HuH-7.5 (cell line): ENCODE measurements around the gene LRMDA.

Experiments
- DNase-seq: peaks from one replicate; pipeline ENCODE4 v3.0.0; 2011; ENCODE audit warnings: low spot score

The LRMDA gene

GRCh38 chr10:75999001-75999400 is 567.6 kb downstream of the LRMDA start:
- DNase-seq, result no peak

GRCh38 chr10:75999515-76000209 is 568.2 kb downstream of the LRMDA start:
- DNase-seq, result no peak

DNA sequence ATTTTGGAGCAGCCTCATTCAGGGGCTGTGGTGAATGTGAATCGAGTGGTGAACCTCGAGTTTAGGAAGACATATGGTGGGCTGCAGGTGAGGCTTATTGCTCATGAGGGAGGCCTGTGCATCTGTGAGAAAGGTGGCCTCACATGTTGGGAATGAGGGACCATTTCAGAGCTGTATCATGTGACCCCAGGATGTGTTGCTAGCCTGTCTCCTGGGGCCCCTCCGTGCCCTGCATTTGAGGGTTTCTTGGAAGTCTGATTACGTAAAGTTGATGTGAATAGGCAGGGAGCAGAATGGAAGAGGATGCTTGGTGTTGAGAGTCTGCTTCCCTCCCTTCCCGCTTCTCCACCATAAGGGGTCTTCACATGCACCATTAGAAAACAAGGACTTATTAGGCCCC is 569.1 kb downstream of the LRMDA start:
- no peak for DNase-seq

GRCh38 chr10:76001019-76001418 is 569.6 kb downstream of the LRMDA start:
- DNase-seq, result no peak

- no peak for DNase-seq
Measured at GRCh38 chr10:76001461-76001860, 570.0 kb downstream of the LRMDA start.

DNA sequence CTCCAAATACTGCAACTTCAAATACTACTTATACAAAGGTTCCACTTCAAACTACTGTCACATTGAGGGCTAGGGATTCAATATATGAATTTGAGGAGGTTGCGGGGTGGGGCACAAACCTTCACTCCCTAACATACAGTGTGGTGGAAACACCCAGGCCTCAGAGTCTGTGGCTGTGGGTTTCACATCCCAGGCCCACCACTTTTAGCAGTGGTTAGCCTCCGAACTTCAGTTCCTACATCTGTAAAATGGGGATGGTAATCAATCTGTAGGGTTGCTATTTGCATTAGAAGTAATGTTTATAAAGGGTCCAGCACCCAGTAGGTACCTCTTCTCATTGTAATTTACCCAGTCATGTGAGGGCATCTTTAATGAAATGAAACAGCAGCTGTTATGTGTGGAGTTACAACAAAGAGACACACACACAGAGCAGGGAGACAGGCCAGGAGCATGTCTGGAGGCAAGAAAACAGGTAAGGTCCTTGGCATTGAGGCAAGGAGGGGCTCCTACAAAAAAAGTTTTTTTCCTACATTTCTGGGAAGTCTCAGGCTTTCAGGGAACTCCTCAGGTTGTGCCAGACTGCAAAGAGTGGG is 570.9 kb downstream of the LRMDA start:
- DNase-seq, result no peak

DNA sequence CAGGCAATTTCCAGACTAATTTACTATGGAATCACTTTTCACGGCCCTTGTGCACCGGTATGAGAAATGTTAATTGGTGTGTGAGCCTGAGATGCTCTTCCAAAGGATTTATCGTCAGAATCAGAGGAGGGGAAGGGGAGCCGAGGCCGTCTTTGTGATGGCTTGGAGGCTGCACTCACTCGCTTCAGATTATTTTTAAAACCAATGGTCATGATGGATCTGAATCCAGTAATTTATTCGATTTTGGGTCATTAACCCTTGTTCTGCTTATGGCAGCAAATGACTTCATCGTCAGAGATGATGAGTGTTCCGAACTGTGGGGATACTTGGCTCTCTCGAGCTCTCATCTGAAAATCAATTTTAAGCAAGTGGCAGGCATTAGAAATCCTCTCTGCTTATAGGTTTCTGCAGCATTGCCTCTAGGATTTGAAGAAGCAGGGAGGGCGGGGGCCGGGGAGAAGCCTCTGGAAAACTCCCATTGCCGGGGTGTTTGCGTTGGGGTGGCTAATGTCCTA is 576.3 kb downstream of the LRMDA start:
- DNase-seq, result no peak

DNA sequence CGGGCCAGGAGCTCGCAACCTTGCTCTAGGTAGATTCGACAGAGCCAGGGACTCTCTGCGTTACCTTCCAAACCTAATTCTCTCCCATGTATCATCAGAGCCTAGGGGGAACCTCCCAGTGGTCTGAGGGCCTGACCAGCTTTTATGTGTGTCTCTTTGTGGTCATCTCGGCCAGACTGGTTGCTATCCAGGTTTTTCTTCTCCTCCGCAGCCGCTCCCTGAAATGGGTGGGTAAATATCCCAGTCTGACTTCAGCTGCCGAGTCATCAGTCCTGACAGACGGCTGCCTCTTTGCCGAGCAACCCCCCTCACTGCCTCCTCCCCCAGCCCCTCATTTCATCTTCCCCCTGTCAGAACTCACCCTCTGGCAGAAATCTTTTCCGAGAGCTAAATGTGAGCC is 578.1 kb downstream of the LRMDA start:
- DNase-seq, result no peak

- no peak for DNase-seq
Measured at GRCh38 chr10:76010703-76011102, 579.3 kb downstream of the LRMDA start.

- DNase-seq, result no peak
Measured at GRCh38 chr10:76012716-76013327, 581.4 kb downstream of the LRMDA start.

GRCh38 chr10:76015245-76015644 is 583.8 kb downstream of the LRMDA start:
- no peak for DNase-seq

GRCh38 chr10:76017026-76017732 is 585.8 kb downstream of the LRMDA start:
- DNase-seq, result no peak

GRCh38 chr10:76017733-76018433 is 586.5 kb downstream of the LRMDA start:
- no peak for DNase-seq

DNA sequence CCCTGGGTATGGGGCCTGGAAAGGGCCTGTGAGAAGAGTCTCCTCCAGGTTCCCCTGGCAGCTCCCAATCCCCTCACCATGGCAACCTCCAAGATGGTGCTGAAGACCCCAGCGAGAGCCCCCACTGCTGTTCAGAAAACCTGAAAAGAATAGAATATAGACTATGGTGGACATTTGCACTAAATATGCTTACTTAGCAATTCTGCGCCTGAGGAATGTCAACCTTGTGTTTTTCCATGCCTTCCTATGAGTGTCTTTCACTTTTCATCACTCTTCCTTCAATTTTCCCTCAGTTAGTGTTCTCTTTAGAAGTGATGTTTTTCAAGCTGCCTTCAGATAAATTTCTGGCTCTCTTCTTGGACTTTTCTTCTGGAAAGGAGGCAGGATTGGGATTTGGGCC is 589.2 kb downstream of the LRMDA start:
- DNase-seq, result no peak

- no peak for DNase-seq
Measured at GRCh38 chr10:76021398-76021797, 590.0 kb downstream of the LRMDA start.

GRCh38 chr10:76022366-76022765 is 590.9 kb downstream of the LRMDA start:
- DNase-seq, result no peak

DNA sequence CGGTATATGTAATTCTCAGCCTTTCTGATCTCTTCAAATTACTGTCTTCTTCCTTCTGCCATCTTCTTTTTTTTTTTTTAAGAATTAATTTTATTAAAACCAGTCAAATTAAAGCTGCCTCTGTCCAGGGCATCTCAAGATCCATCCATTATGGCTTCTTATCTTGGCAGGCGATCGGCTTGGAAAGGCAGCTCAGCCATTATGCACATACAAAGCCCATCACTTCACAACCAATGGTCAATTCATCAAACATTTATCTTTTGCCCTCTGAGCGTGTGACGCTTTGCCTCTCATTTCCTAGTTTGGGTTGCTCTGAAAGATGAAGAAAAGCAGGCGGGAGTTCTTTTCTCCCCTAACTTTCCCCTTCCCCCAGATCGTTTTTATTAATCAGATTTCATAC is 591.6 kb downstream of the LRMDA start:
- DNase-seq, result no peak

DNA sequence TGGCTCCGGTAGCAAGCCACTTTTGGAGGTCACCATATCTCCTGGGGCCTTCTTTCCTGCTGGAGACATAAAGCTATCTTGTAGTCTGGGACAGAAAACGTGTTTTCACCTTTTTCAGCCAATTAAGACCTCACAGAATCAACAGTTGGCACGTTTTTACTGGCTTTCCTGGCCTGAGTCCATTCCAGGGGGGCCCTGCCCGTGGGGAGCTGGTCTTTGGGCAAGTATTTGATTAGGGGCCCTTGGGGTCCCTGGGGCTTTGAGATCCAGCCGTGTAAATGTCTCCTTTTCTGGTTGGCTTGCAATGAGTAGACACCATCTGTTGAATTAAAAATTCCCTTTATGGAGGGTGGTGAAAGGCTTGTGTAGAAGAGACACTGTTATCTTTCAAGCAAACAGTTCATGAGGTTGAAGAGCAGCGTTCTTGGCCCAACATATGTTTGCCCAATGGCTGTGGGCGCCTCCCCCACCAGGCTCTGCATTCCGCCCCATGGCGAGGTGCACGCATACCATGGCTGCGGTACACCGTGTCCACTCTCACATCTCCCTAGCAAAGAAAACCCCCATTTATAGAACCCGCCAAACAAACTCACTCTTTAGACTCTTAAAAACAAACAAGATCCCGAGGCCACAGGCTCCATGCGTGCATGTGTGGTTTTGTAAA is 593.2 kb downstream of the LRMDA start:
- DNase-seq, result no peak

DNA sequence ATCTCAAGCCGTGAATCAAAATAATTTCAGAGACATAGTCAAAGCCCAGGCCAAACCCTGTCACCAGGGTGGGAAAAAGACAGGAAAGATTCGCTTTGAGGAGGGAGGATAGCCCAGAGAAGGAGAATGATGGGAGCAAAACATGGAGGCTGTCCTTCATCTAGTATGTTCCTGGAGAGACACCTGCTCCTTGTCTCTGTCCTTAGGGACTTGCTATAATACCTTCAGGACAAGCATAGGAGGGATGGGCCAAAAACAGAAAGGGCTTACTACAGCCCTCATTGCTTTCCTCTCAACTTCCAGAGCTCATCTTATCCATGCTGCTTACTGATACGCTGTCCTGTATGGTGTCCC is 593.7 kb downstream of the LRMDA start:
- DNase-seq, result no peak

DNA sequence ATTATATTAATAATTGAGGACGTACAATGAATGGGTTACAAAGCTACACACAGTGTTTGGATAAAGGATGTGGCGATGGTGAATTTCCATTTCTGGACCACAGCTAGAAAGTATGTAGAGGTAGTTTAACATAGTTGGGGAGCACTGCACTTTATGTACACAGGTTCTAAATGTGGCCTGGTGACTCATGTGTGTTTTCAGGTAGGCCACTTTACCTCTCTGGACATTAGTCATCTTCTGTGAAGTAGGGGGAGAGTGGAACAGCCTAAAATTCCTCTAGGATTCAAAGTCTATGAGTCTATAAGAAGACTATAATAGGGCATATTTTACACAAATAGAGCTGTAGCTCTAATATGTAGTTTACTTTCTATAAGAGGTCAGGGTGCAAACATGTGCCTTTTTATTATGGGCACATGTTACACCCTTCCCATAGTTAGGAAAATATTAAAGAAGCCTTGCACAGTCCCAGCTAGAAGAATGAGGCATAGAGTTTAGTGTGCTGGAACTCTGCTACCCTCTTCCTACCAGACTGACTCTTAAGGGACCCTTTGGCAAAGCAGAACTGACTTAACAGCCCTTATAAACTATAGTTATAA is 594.9 kb downstream of the LRMDA start:
- no peak for DNase-seq

DNA sequence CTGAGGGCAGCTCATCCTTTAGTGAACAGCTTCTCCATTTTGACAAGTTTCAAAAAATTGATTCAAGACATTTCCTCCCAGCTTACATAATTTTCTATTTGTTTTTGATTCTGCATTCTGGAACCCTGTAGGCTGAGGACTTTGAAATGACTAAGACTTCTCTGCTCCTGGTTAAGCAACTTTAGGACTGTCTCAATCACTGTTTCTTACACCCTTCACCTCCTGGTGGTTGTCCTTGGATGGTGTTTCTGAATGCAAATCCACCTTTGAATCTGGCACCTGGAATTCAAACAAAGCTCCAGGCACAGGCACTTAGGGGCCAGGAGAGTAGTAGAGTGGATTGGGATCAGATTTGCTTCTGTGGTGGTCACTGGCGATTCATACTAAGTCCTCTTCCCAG is 595.5 kb downstream of the LRMDA start:
- no peak for DNase-seq
